IMR-90 (cell line): ENCODE results near the gene KCNMA1. TPM values are rescaled to one million over a fixed set of nuclear protein-coding genes. Genes with fewer than 3 reads are reported as not detected.

Experiments used
- ATAC-seq: fragments of 200-7000 bp; cut with Tn5 transposase; 2 replicates; pipeline ENCODE4 v1.9.1; 2020; ENCODE audit warnings: low read depth, mild to moderate bottlenecking, moderate library complexity
- BruUV-seq: library from RNA; stranded (reverse); fragments of 400-500 nt; replicated peaks from 2 replicates; lab custom pipeline; 2021; lab: Mats Ljungman, UMichigan
- CTCF ChIA-PET: fragments of 300-600 bp; formaldehyde crosslinking; extraction: SDS; loops from one replicate; lab custom pipeline; 2021; ENCODE audit warnings: antibody characterized with exemption; lab: Yijun Ruan, JAX
- POLR2A ChIA-PET: fragments of 300-600 bp; sonication (Branson Sonifier 250); formaldehyde crosslinking; loops from one replicate; lab custom pipeline; 2022; ENCODE audit warnings: antibody characterized with exemption; ENCODE audit not compliant: unreplicated experiment; lab: Charles Lee
- DNase-seq: peaks from one replicate; pipeline ENCODE4 v3.0.0; 2013
- H2AFZ ChIP-seq: replicated peaks from 2 replicates; pipeline ENCODE3; 2013; ENCODE audit warnings: low read length, mild to moderate bottlenecking; ENCODE audit not compliant: poor library complexity
- H2AK5ac ChIP-seq: 2 replicates; pipeline ENCODE4 v1.6.1; 2013; ENCODE audit warnings: low read depth, low read length, inconsistent platforms
- H2AK9ac ChIP-seq: replicated peaks from 2 replicates; pipeline ENCODE3; 2013; ENCODE audit warnings: mild to moderate bottlenecking, low read depth, low read length, moderate library complexity; ENCODE audit not compliant: poor library complexity
- H2BK120ac ChIP-seq: 2 replicates; pipeline ENCODE4 v1.6.1; 2013; ENCODE audit warnings: low read depth, low read length, inconsistent platforms
- H2BK15ac ChIP-seq: 3 replicates; pipeline ENCODE4 v1.6.1; 2013; ENCODE audit warnings: low read depth, low read length, inconsistent platforms
- H2BK20ac ChIP-seq: 2 replicates; pipeline ENCODE4 v1.6.1; 2013; ENCODE audit warnings: low read depth, mild to moderate bottlenecking, inconsistent platforms, low read length, moderate library complexity
- H2BK5ac ChIP-seq: 2 replicates; pipeline ENCODE4 v1.6.1; 2013; ENCODE audit warnings: mild to moderate bottlenecking, low read depth, low read length, inconsistent platforms; ENCODE audit not compliant: poor library complexity, severe bottlenecking
- H3K14ac ChIP-seq: replicated peaks from 2 replicates; pipeline ENCODE4 v1.6.1; 2013; ENCODE audit warnings: low read depth, low read length, inconsistent platforms
- H3K18ac ChIP-seq: 2 replicates; pipeline ENCODE4 v1.6.1; 2013; ENCODE audit warnings: low read depth, low read length, control low read depth
- H3K23ac ChIP-seq: 2 replicates; pipeline ENCODE4 v1.6.1; 2013; ENCODE audit warnings: low read depth, low read length, inconsistent platforms
- H3K27ac ChIP-seq: 2 replicates; pipeline ENCODE4 v1.5.1; 2013; ENCODE audit warnings: mild to moderate bottlenecking, control low read depth, low read length; ENCODE audit not compliant: insufficient read depth
- H3K27me3 ChIP-seq: 2 replicates; pipeline ENCODE4 v1.6.1; 2013; ENCODE audit warnings: low read length; ENCODE audit not compliant: control insufficient read depth, insufficient read depth
- H3K36me3 ChIP-seq: 2 replicates; pipeline ENCODE4 v1.6.1; 2013; ENCODE audit warnings: low read length, mixed read lengths; ENCODE audit not compliant: control insufficient read depth, insufficient read depth
- H3K4ac ChIP-seq: 2 replicates; pipeline ENCODE4 v1.6.1; 2013; ENCODE audit warnings: low read depth, low read length, inconsistent platforms
- H3K4me1 ChIP-seq: 2 replicates; pipeline ENCODE4 v1.6.1; 2013; ENCODE audit warnings: low read length, mixed read lengths; ENCODE audit not compliant: control insufficient read depth, insufficient read depth
- H3K4me2 ChIP-seq: 2 replicates; pipeline ENCODE4 v1.6.1; 2013; ENCODE audit warnings: low read depth, mild to moderate bottlenecking, control low read depth, low read length, moderate library complexity
- H3K4me3 ChIP-seq: 2 replicates; pipeline ENCODE4 v1.5.1; 2013; ENCODE audit warnings: low read depth, mild to moderate bottlenecking, control low read depth, low read length, moderate library complexity; ENCODE audit not compliant: insufficient read depth
- H3K56ac ChIP-seq: 2 replicates; pipeline ENCODE4 v1.6.1; 2013; ENCODE audit warnings: low read length, inconsistent platforms; ENCODE audit not compliant: insufficient read depth; ENCODE audit errors: extremely low read depth
- H3K79me1 ChIP-seq, 2 experiments: 2 replicates each; pipeline ENCODE4 v1.6.1; 2013; ENCODE audit warnings: low read length in 2 of 2, inconsistent platforms in 1 of 2, low read depth in 1 of 2
- H3K9ac ChIP-seq: 2 replicates; pipeline ENCODE4 v1.6.1; 2013; ENCODE audit warnings: low read depth, low read length, control low read depth
- H3K9me1 ChIP-seq: 2 replicates; pipeline ENCODE4 v1.6.1; 2013; ENCODE audit warnings: low read length, inconsistent platforms; ENCODE audit not compliant: insufficient read depth
- H3K9me3 ChIP-seq: 2 replicates; pipeline ENCODE4 v1.6.1; 2013; ENCODE audit warnings: low read length; ENCODE audit not compliant: control insufficient read depth, insufficient read depth
- H4K20me1 ChIP-seq: 2 replicates; pipeline ENCODE4 v1.6.1; 2013; ENCODE audit warnings: low read length, inconsistent platforms; ENCODE audit not compliant: insufficient read depth
- H4K5ac ChIP-seq: 2 replicates; pipeline ENCODE4 v1.6.1; 2013; ENCODE audit warnings: mild to moderate bottlenecking, low read depth, low read length, control low read depth
- H4K8ac ChIP-seq, 2 experiments: 2 replicates each; pipeline ENCODE4 v1.6.1; 2013; ENCODE audit warnings: low read depth in 2 of 2, low read length in 2 of 2, control low read depth in 1 of 2, inconsistent platforms in 1 of 2
- H4K91ac ChIP-seq: 2 replicates; pipeline ENCODE4 v1.6.1; 2013; ENCODE audit warnings: low read depth, low read length, inconsistent platforms; ENCODE audit not compliant: insufficient read depth
- CHD1 ChIP-seq: IDR thresholded peaks from 2 replicates; pipeline ENCODE4 v1.6.1; 2012; ENCODE audit warnings: low read depth, low read length, improper control_type of control experiment
- MAZ ChIP-seq: IDR thresholded peaks from 2 replicates; pipeline ENCODE4 v1.6.1; 2012; ENCODE audit warnings: low read depth, mild to moderate bottlenecking, low read length, improper control_type of control experiment, moderate library complexity, borderline replicate concordance
- RCOR1 ChIP-seq: IDR thresholded peaks from 2 replicates; pipeline ENCODE4 v1.6.1; 2012; ENCODE audit warnings: mild to moderate bottlenecking, low read length, improper control_type of control experiment; ENCODE audit not compliant: insufficient replicate concordance
- RFX5 ChIP-seq: IDR thresholded peaks from 2 replicates; pipeline ENCODE4 v1.8.0; 2012; ENCODE audit warnings: low read depth, mild to moderate bottlenecking, low read length, moderate library complexity
- WGBS, 2 experiments: methylation state at CpG; one replicate each; pipeline versions ENCODE4 v1.1.5 to v1.1.7; 2013; ENCODE audit warnings: missing lambda C conversion rate in 2 of 2; ENCODE audit not compliant: insufficient read length in 1 of 2; ENCODE audit errors: extremely low coverage in 2 of 2; 5-methylcytosine and 5-hydroxymethylcytosine counted together
- dilution Hi-C: fragments of 300-500 bp; cut with HindIII; formaldehyde crosslinking; loops from one replicate; pipeline ENCODE4 v1.14.3; 2018; ENCODE audit warnings: low sequenced_read_pairs; ENCODE audit not compliant: unreplicated experiment
- in situ Hi-C: fragments of 300-500 bp; cut with MboI; formaldehyde crosslinking; loops from 3 replicates; pipeline ENCODE4 v1.14.3; 2019; ENCODE audit warnings: low sequenced_read_pairs, inconsistent platforms, mixed read lengths
- intact Hi-C: fragments of 100-400 bp; cut with micrococcal nuclease; formaldehyde crosslinking; loops from 2 replicates; pipeline ENCODE4 v1.10.0; 2022
- polyA plus RNA-seq, 3 experiments: library from polyadenylated mRNA; depleted of rRNA; stranded (reverse); fragments of >200 nt; gene quantifications; 2 replicates each; pipeline ENCODE4 v1.2.3, GENCODE V29; 2012; ENCODE audit warnings: low replicate concordance in 1 of 3
- total RNA-seq: library from RNA; depleted of rRNA; stranded (reverse); fragments of >200 nt; gene quantifications from 2 replicates; pipeline ENCODE4 v1.2.3, GENCODE V29; 2012

Gene KCNMA1
- total and polyA plus RNA-seq, 2 of the 4 experiments (the other 2 are of a cell fraction) = 25.6 to 29.6 TPM

- no peaks in the 10 kb centered on the region for H3K36me3 ChIP-seq
- H2BK15ac ChIP-seq = no peak overlapping the region; the same call in 2 of the 3 replicates
- H4K5ac ChIP-seq = no peak overlapping the region
- no peak for DNase-seq
- no peak overlapping the region for H4K8ac ChIP-seq
- no peak overlapping the region for H3K56ac ChIP-seq
- H3K9me1 ChIP-seq = peaks cover 8% of the 10 kb centered on the region
- no peaks in the 10 kb centered on the region for H3K27me3 ChIP-seq
- no peak overlapping the region for H2AFZ ChIP-seq
- no peak overlapping the region for H3K14ac ChIP-seq
- H2BK20ac ChIP-seq = peak overlapping the region; percentile 3; the same call in 1 of the 2 replicates
- no peak overlapping the region for H3K27ac ChIP-seq
- dilution Hi-C loops = no loop called here
- peak overlapping the region; percentile 31; the same call in 1 of the 2 replicates for H3K4ac ChIP-seq
- ChIA-PET POLR2A (no interaction called here), CTCF (interaction anchor here (0.7 kb wide), 1 partner anchor 60 kb away, joined by 3 read pairs; no protein-coding TSS in a partner anchor)
- WGBS, 2 experiments = no CpG with 5 or more reads among the region's 5 CpGs
- no peaks in the 10 kb centered on the region for H3K79me1 ChIP-seq
- no peak overlapping the region for H3K23ac ChIP-seq
- no peak overlapping the region for H2AK9ac ChIP-seq
- in situ Hi-C loops = no loop called here
- H4K91ac ChIP-seq = no peak overlapping the region
- no peak overlapping the region for H2BK5ac ChIP-seq
- H3K9ac ChIP-seq = no peak overlapping the region
- H2BK120ac ChIP-seq = 0 out of 2 replicates have a peak overlapping the region, but pooled peaks have one; percentile 62
- BruUV-seq = no TSS peak
- no peaks in the 10 kb centered on the region for H3K9me3 ChIP-seq
- H3K4me2 ChIP-seq = no peak overlapping the region
- no peak overlapping the region for H3K18ac ChIP-seq
- H3K4me1 ChIP-seq = peaks cover 11% of the 10 kb centered on the region; the same call in 1 of the 2 replicates
- intact Hi-C loops = no loop called here
- no peaks in the 10 kb centered on the region for H4K20me1 ChIP-seq
- no peak overlapping the region for H3K4me3 ChIP-seq
- TF ChIP-seq CHD1 (no peak), RFX5 (no peak), MAZ (no peak), RCOR1 (no peak)
- ATAC-seq = no peak
- no peak overlapping the region for H2AK5ac ChIP-seq
Observed at GRCh38 chr10:77228559-77228958, 409.0 kb downstream of the KCNMA1 start.
